Tibial nerve (tissue), 4 donors: Measurements from ENCODE around the gene KLHL25. TPM values are rescaled to one million over a fixed set of nuclear protein-coding genes. Genes with fewer than 3 reads are reported as not detected.

Experiments
- DNase-seq, 2 donors: peaks; one replicate each; pipeline ENCODE4 v3.0.0-alpha.2; 2019; ENCODE audit warnings: low spot score in 2 of 2
- H3K27ac ChIP-seq, 4 donors: fragments of 200-600 bp; sonication (generic) in 3 of 4; one replicate each; pipeline ENCODE4 v1.5.1; 2017 to 2019; ENCODE audit warnings: mild to moderate bottlenecking in 1 of 4
- H3K27me3 ChIP-seq, 2 donors: fragments of 200-600 bp; sonication (generic) in 1 of 2; one replicate each; pipeline versions ENCODE4 v1.5.1 to v1.6.0; 2017 to 2019
- H3K36me3 ChIP-seq, 3 donors: fragments of 200-600 bp; sonication (generic); one replicate each; pipeline ENCODE4 v1.5.1; 2018 to 2019
- H3K4me1 ChIP-seq, 4 donors: fragments of 200-600 bp; sonication (generic) in 3 of 4; one replicate each; pipeline ENCODE4 v1.5.1; 2017 to 2019
- H3K4me3 ChIP-seq, 4 donors: fragments of 200-600 bp; sonication (generic) in 3 of 4; one replicate each; pipeline ENCODE4 v1.5.1; 2017 to 2019; ENCODE audit warnings: mild to moderate bottlenecking in 1 of 4, moderate library complexity in 1 of 4
- H3K9me3 ChIP-seq, 4 donors: fragments of 200-600 bp; sonication (generic) in 3 of 4; one replicate each; pipeline ENCODE4 v1.5.1; 2017 to 2019
- EP300 ChIP-seq, 2 donors: sonication (generic); formaldehyde crosslinking; IDR thresholded peaks; one replicate each; pipeline ENCODE4 v1.6.1; 2017; ENCODE audit warnings: antibody characterized with exemption in 2 of 2, mild to moderate bottlenecking in 1 of 2
- POLR2A ChIP-seq, 2 donors: fragments of 450-650 bp; IDR thresholded peaks; one replicate each; pipeline ENCODE4 v1.6.1; 2017; ENCODE audit warnings: antibody characterized with exemption in 2 of 2, mild to moderate bottlenecking in 2 of 2, moderate library complexity in 2 of 2
- WGBS, 2 donors: methylation state at CpG; one replicate each; pipeline ENCODE4 v1.1.5; 2018; 5-methylcytosine and 5-hydroxymethylcytosine counted together
- total RNA-seq, 4 donors: library from RNA; depleted of rRNA; stranded (reverse); fragments of >200 nt; gene quantifications; one replicate each; pipeline ENCODE4 v1.1.0, GENCODE V29; 2016
- TF ChIP-seq, protein P1 (sequence below), 5 experiments: fragments of 200-600 bp in 3 of 5; fragments of 450-650 bp in 2 of 5; sonication (generic) in 3 of 5; IDR thresholded peaks; one replicate each; pipeline ENCODE4 v1.5.1; 2016 to 2019; ENCODE audit warnings: antibody characterized with exemption in 5 of 5, mild to moderate bottlenecking in 3 of 5, moderate library complexity in 2 of 5

The KLHL25 gene
- total RNA-seq, 4 donors from 2014 or later, result 8.4 to 34.2 (median 12.6) TPM

GRCh38 chr15:85763157-85763556 is 31.6 kb downstream of the KLHL25 start:
- H3K9me3 ChIP-seq, result no peaks in the 10 kb centered on the region
- DNase-seq, result no peak
- H3K27me3 ChIP-seq, result no peaks in the 10 kb centered on the region
- H3K4me3 ChIP-seq, result no peak overlapping the region
- H3K36me3 ChIP-seq, result peaks cover 0 to 43% (median 0%) of the 10 kb centered on the region in 3 donors
- WGBS, 2 donors, result 87 to 91% methylated on average over 16 of the region's 16 CpGs
- no peak for TF ChIP-seq EP300 (IDR thresholded peaks at IDR 0.05)
- no peak for TF ChIP-seq POLR2A (IDR thresholded peaks at IDR 0.05)
- TF ChIP-seq, protein P1, sequence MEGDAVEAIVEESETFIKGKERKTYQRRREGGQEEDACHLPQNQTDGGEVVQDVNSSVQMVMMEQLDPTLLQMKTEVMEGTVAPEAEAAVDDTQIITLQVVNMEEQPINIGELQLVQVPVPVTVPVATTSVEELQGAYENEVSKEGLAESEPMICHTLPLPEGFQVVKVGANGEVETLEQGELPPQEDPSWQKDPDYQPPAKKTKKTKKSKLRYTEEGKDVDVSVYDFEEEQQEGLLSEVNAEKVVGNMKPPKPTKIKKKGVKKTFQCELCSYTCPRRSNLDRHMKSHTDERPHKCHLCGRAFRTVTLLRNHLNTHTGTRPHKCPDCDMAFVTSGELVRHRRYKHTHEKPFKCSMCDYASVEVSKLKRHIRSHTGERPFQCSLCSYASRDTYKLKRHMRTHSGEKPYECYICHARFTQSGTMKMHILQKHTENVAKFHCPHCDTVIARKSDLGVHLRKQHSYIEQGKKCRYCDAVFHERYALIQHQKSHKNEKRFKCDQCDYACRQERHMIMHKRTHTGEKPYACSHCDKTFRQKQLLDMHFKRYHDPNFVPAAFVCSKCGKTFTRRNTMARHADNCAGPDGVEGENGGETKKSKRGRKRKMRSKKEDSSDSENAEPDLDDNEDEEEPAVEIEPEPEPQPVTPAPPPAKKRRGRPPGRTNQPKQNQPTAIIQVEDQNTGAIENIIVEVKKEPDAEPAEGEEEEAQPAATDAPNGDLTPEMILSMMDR (IDR thresholded peaks at IDR 0.05), result no peak
- H3K4me1 ChIP-seq, result peaks cover 0 to 31% (median 13%) of the 10 kb centered on the region in 4 donors
- peak overlapping the region in 2 of 4 donors; percentile 48 to 54 for H3K27ac ChIP-seq

- no peak overlapping the region for H3K4me3 ChIP-seq
- H3K4me1 ChIP-seq, result peaks cover 0 to 31% (median 13%) of the 10 kb centered on the region in 4 donors
- 78 to 91% methylated on average over 7 to 8 of the region's 8 CpGs for WGBS, 2 donors
- H3K36me3 ChIP-seq, result peaks cover 0 to 43% (median 0%) of the 10 kb centered on the region in 3 donors
- no peak for TF ChIP-seq POLR2A (IDR thresholded peaks at IDR 0.05)
- TF ChIP-seq EP300 (IDR thresholded peaks at IDR 0.05), result no peak
- TF ChIP-seq, protein P1 (IDR thresholded peaks at IDR 0.05), result no peak
- no peak overlapping the region for H3K27ac ChIP-seq
- DNase-seq, result no peak
- no peaks in the 10 kb centered on the region for H3K9me3 ChIP-seq
- no peaks in the 10 kb centered on the region for H3K27me3 ChIP-seq
Measured at GRCh38 chr15:85762756-85763127, 32.0 kb downstream of the KLHL25 start.

GRCh38 chr15:85762039-85762755 is 32.5 kb downstream of the KLHL25 start:
- Histone ChIP-seq H3K27ac (no peak overlapping the region), H3K27me3 (no peaks in the 10 kb centered on the region), H3K36me3 (peaks cover 0 to 45% (median 0%) of the 10 kb centered on the region in 3 donors), H3K9me3 (no peaks in the 10 kb centered on the region), H3K4me1 (peaks cover 0 to 31% (median 13%) of the 10 kb centered on the region in 4 donors), H3K4me3 (no peak overlapping the region)
- no peak for DNase-seq
- TF ChIP-seq, protein P1 (IDR thresholded peaks at IDR 0.05), result no peak
- TF ChIP-seq EP300 (IDR thresholded peaks at IDR 0.05) (no peak), POLR2A (IDR thresholded peaks at IDR 0.05) (no peak)
- WGBS, 2 donors, result 76 to 84% methylated on average over 10 to 12 of the region's 15 CpGs

- Histone ChIP-seq H3K27me3 (no peaks in the 10 kb centered on the region), H3K4me3 (no peak overlapping the region), H3K27ac (no peak overlapping the region), H3K4me1 (peaks cover 0 to 29% (median 13%) of the 10 kb centered on the region in 4 donors), H3K9me3 (no peaks in the 10 kb centered on the region), H3K36me3 (peaks cover 0 to 45% (median 0%) of the 10 kb centered on the region in 3 donors)
- TF ChIP-seq POLR2A (IDR thresholded peaks at IDR 0.05) (no peak), EP300 (IDR thresholded peaks at IDR 0.05) (no peak)
- TF ChIP-seq, protein P1 (IDR thresholded peaks at IDR 0.05), result no peak
- 87 to 89% methylated on average over 9 of the region's 9 CpGs for whole genome bisulfite sequencing, 2 donors
- no peak for DNase-seq
Measured at GRCh38 chr15:85761635-85762034, 33.1 kb downstream of the KLHL25 start.
